Choroid plexus epithelial cell (primary cell): ENCODE measurements around the gene SERPINF2.
A peak's percentile ranks its signal among the peaks of the same experiment; 100 is the strongest.
"Not testable (repeated sequence)": the region's sequence is repeated elsewhere in the genome, so short reads cannot be mapped to it uniquely, and the experiment has no call there.

Experiments
- DNase-seq: peaks from one replicate; pipeline ENCODE4 v3.0.0-alpha.2; 2010; ENCODE audit warnings: low read depth
- H3K4me3 ChIP-seq: 2 replicates; pipeline ENCODE4 v1.5.1; 2011; ENCODE audit warnings: low read depth, mild to moderate bottlenecking, control low read depth, low read length, moderate library complexity
- CTCF ChIP-seq: conservative IDR thresholded peaks from 2 replicates; pipeline ENCODE4 v1.5.1; 2011; ENCODE audit warnings: low read depth, mild to moderate bottlenecking, control low read depth, inconsistent platforms, low read length, moderate library complexity

Gene SERPINF2

GRCh38 chr17:1787301-1787902, 44.7 kb downstream of the SERPINF2 start:
- no peak overlapping the region for H3K4me3 ChIP-seq
- TF ChIP-seq CTCF, result no peak
- DNase-seq, result peak; percentile 92

- DNase-seq, result no peak
- TF ChIP-seq CTCF, result no peak
- no peak overlapping the region for H3K4me3 ChIP-seq
Measured at GRCh38 chr17:1789936-1790335, 47.3 kb downstream of the SERPINF2 start.

- no peak for DNase-seq
- H3K4me3 ChIP-seq, result no peak overlapping the region
- no peak for TF ChIP-seq CTCF
Measured at GRCh38 chr17:1792495-1793446, 50.1 kb downstream of the SERPINF2 start.

- H3K4me3 ChIP-seq, result no peak overlapping the region
- no peak for DNase-seq
- TF ChIP-seq CTCF, result no peak
Measured at GRCh38 chr17:1793447-1793806, 50.8 kb downstream of the SERPINF2 start.

GRCh38 chr17:1796800-1797199, 54.1 kb downstream of the SERPINF2 start:
- DNase-seq, result peak; percentile 74
- TF ChIP-seq CTCF, result no peak
- H3K4me3 ChIP-seq, result no peak overlapping the region

GRCh38 chr17:1797323-1797722, 54.7 kb downstream of the SERPINF2 start:
- no peak for TF ChIP-seq CTCF
- DNase-seq, result no peak
- H3K4me3 ChIP-seq, result no peak overlapping the region

- H3K4me3 ChIP-seq, DNase-seq: not testable (repeated sequence)
Measured at GRCh38 chr17:1797846-1798245, 55.2 kb downstream of the SERPINF2 start.
